Fibroblast of lung (primary cell): ENCODE data around the gene ANKRD44. TPM values are rescaled to one million over a fixed set of nuclear protein-coding genes. Genes with fewer than 3 reads are reported as not detected.

Experiments used
- DNase-seq, 2 donors: peaks; one replicate each; pipeline versions ENCODE4 v3.0.0 to v3.0.0-alpha.2; 2010; ENCODE audit warnings: low read depth in 2 of 2
- H2AFZ ChIP-seq: 2 replicates; pipeline ENCODE4 v1.5.1; 2012; ENCODE audit warnings: low read length, control low read depth, inconsistent platforms
- H3K27ac ChIP-seq: 2 replicates; pipeline ENCODE4 v1.5.1; 2011; ENCODE audit warnings: low read length, control low read depth; ENCODE audit not compliant: insufficient read depth
- H3K27me3 ChIP-seq: 2 replicates; pipeline ENCODE4 v1.5.1; 2011; ENCODE audit warnings: mild to moderate bottlenecking, low read length; ENCODE audit not compliant: control insufficient read depth, insufficient read depth
- H3K36me3 ChIP-seq: 2 replicates; pipeline ENCODE4 v1.5.1; 2011; ENCODE audit warnings: low read length; ENCODE audit not compliant: control insufficient read depth, insufficient read depth
- H3K4me1 ChIP-seq: 2 replicates; pipeline ENCODE4 v1.5.1; 2011; ENCODE audit warnings: low read length; ENCODE audit not compliant: control insufficient read depth, insufficient read depth; ENCODE audit errors: extremely low read depth
- H3K4me2 ChIP-seq: 2 replicates; pipeline ENCODE4 v1.5.1; 2011; ENCODE audit warnings: low read length, control low read depth; ENCODE audit not compliant: insufficient read depth; ENCODE audit errors: extremely low read depth
- H3K4me3 ChIP-seq, 4 experiments: fragments of 200-600 bp in 1 of 4; sonication (generic) in 1 of 4; replicated peaks in 1 of 4; 2 replicates each; pipeline ENCODE4 v1.5.1; 2011 to 2016; ENCODE audit warnings: low read length in 4 of 4, low read depth in 3 of 4, mild to moderate bottlenecking in 3 of 4, control low read depth in 2 of 4, inconsistent platforms in 1 of 4, mixed read lengths in 1 of 4; ENCODE audit not compliant: insufficient read depth in 1 of 4; ENCODE audit errors: control extremely low read depth in 1 of 4
- H3K79me2 ChIP-seq: 2 replicates; pipeline ENCODE4 v1.5.1; 2012; ENCODE audit warnings: mild to moderate bottlenecking, low read length, inconsistent platforms; ENCODE audit not compliant: control insufficient read depth, insufficient read depth
- H3K9ac ChIP-seq: 2 replicates; pipeline ENCODE4 v1.5.1; 2011; ENCODE audit warnings: mild to moderate bottlenecking, low read length, control low read depth; ENCODE audit not compliant: insufficient read depth
- H3K9me3 ChIP-seq: 2 replicates; pipeline ENCODE4 v1.5.1; 2012; ENCODE audit warnings: low read depth, low read length; ENCODE audit not compliant: control insufficient read depth, insufficient read depth
- H4K20me1 ChIP-seq: 2 replicates; pipeline ENCODE4 v1.5.1; 2011; ENCODE audit warnings: low read length; ENCODE audit not compliant: control insufficient read depth, insufficient read depth; ENCODE audit errors: extremely low read depth
- EZH2 ChIP-seq: IDR thresholded peaks from 2 replicates; pipeline ENCODE4 v1.5.1; 2012; ENCODE audit warnings: low read length, control low read depth, mild to moderate bottlenecking; ENCODE audit errors: missing control alignments
- polyA plus RNA-seq, 2 donors: library from polyadenylated mRNA; depleted of rRNA in 1 of 2; stranded (reverse) in 1 of 2; unstranded in 1 of 2; fragments of >200 nt; gene quantifications; 2 replicates each; pipeline ENCODE4 v1.2.1, GENCODE V29; 2011 to 2012; ENCODE audit warnings: missing spikeins in 1 of 2
- total RNA-seq: library from RNA; depleted of rRNA; stranded (reverse); fragments of >200 nt; gene quantifications from 2 replicates; pipeline ENCODE4 v1.2.1, GENCODE V29; 2014
- TF ChIP-seq, protein P1 (sequence below), 2 donors: IDR thresholded peaks in 1 of 2; conservative IDR thresholded peaks in 1 of 2; 1 replicate in 1 of 2; 2 replicates in 1 of 2; pipeline ENCODE4 v1.5.1; 2011 to 2012; ENCODE audit warnings: low read length in 2 of 2, control low read depth in 1 of 2, inconsistent platforms in 1 of 2, low read depth in 1 of 2, mild to moderate bottlenecking in 1 of 2

ANKRD44 gene
- total and polyA plus RNA-seq, 2 donors (not counting 1 experiment from before 2014, with no cell fraction given) = 7.6 to 9.7 TPM

DNA sequence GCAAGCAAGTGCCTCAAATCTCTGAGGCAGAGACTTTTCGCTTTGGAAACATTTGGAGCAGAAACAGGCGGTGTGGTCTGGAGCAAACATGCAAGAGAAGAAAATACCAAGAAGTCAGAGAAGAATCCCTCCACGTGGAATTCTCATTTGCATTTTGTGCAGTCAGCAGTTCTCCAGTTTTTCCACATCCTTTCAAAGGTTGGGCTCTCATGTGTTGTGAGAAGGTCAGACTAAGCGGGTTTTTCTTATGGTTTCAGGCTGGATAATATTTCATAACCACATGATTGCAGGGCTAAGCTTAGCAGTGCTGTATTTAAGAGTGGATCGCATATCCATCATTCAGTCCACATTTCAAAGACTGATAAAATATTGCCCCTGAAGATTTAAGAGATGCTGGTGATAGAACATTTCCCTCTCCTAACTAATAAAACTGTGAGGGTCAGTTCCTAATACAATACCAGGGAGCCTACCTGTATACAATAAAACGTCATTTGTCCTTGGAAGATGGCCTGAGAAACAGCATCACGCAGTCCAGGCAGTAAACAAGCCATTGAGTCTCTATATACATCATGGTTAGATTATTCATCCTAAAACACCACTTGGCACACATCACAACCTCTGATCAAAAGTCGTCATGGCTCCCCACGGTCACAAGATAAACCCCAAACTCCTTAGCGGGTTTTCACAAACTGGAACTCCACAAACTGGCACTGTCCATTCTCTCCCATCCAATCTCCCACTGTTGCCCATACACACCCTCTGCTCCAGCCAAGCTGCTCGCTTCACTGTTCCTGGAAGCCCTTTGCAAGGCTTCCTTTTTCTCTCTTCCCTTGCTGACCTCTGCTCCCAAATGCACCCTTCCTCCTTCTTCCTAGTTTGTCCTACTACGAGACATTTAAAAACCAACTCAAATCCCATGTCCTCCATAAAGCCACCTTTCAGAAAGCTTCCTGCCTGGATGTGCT lies 31.5 kb downstream of the ANKRD44 start:
- H3K36me3 ChIP-seq = no peaks in the 10 kb centered on the region
- H3K4me3 ChIP-seq = no peak overlapping the region
- no peaks in the 10 kb centered on the region for H3K9me3 ChIP-seq
- no peaks in the 10 kb centered on the region for H3K27me3 ChIP-seq
- no peaks in the 10 kb centered on the region for H3K79me2 ChIP-seq
- TF ChIP-seq, protein P1, sequence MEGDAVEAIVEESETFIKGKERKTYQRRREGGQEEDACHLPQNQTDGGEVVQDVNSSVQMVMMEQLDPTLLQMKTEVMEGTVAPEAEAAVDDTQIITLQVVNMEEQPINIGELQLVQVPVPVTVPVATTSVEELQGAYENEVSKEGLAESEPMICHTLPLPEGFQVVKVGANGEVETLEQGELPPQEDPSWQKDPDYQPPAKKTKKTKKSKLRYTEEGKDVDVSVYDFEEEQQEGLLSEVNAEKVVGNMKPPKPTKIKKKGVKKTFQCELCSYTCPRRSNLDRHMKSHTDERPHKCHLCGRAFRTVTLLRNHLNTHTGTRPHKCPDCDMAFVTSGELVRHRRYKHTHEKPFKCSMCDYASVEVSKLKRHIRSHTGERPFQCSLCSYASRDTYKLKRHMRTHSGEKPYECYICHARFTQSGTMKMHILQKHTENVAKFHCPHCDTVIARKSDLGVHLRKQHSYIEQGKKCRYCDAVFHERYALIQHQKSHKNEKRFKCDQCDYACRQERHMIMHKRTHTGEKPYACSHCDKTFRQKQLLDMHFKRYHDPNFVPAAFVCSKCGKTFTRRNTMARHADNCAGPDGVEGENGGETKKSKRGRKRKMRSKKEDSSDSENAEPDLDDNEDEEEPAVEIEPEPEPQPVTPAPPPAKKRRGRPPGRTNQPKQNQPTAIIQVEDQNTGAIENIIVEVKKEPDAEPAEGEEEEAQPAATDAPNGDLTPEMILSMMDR (conservative IDR thresholded peaks at IDR 0.05 in 1 of 2, IDR thresholded peaks at IDR 0.05 in 1 of 2; ENCODE audit: low read depth in 1 of 2, low read length in 2 of 2) = no peak
- TF ChIP-seq EZH2 = no peak
- H3K27ac ChIP-seq = no peak overlapping the region
- H3K4me1 ChIP-seq = no peaks in the 10 kb centered on the region
- H3K4me2 ChIP-seq = no peak overlapping the region
- H4K20me1 ChIP-seq = no peaks in the 10 kb centered on the region
- H3K9ac ChIP-seq = no peak overlapping the region
- no peak overlapping the region for H2AFZ ChIP-seq
- peak in 1 of 2 donors; percentile 35 for DNase-seq

DNA sequence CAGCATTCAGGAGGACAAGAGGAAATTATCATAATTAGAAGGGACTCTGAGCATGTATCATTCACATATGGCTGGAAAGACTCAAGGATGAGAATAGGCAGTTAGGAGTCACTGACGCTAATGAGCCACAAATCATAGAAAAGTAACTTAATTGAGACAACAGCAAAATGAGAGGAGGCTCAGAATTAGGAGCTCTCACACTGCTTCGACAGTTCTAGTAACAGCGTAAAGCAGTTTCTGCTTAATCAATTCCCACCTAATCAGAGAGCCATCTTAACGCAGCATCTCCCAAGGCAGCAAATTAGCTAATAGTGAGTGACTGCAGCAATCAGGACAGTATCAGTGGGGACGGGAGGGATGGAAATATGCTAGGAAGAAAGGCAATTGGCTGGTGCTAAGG lies 32.8 kb downstream of the ANKRD44 start:
- H4K20me1 ChIP-seq = no peaks in the 10 kb centered on the region
- H2AFZ ChIP-seq = no peak overlapping the region
- TF ChIP-seq EZH2 = no peak
- TF ChIP-seq, protein P1 (conservative IDR thresholded peaks at IDR 0.05 in 1 of 2, IDR thresholded peaks at IDR 0.05 in 1 of 2; ENCODE audit: low read depth in 1 of 2, low read length in 2 of 2) = no peak
- no peaks in the 10 kb centered on the region for H3K9me3 ChIP-seq
- no peak for DNase-seq
- no peak overlapping the region for H3K4me3 ChIP-seq
- H3K79me2 ChIP-seq = no peaks in the 10 kb centered on the region
- no peak overlapping the region for H3K4me2 ChIP-seq
- H3K4me1 ChIP-seq = no peaks in the 10 kb centered on the region
- H3K9ac ChIP-seq = no peak overlapping the region
- H3K36me3 ChIP-seq = no peaks in the 10 kb centered on the region
- no peak overlapping the region for H3K27ac ChIP-seq
- H3K27me3 ChIP-seq = no peaks in the 10 kb centered on the region

DNA sequence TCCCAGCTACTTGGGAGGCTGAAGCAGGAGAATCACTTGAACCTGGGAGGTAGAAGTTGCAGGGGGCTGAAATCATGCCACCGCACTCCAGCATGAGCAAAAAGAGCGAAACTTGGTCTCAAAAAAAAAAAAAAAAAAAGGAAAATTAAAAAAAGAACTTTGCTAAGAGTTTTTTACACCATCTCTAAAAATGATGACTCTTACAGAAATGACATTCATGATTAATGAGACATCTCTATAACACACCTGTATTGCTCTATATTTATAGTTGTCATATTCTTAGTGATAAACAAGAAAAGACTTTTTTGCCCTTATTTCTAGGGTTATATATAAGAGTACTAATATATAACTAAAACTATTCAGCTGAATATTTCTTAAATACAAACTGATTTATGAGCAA lies 34.4 kb downstream of the ANKRD44 start:
- no peak overlapping the region for H2AFZ ChIP-seq
- H3K27me3 ChIP-seq = no peaks in the 10 kb centered on the region
- H3K4me1 ChIP-seq = no peaks in the 10 kb centered on the region
- H3K27ac ChIP-seq = no peak overlapping the region
- no peaks in the 10 kb centered on the region for H4K20me1 ChIP-seq
- no peaks in the 10 kb centered on the region for H3K79me2 ChIP-seq
- TF ChIP-seq, protein P1 (conservative IDR thresholded peaks at IDR 0.05 in 1 of 2, IDR thresholded peaks at IDR 0.05 in 1 of 2; ENCODE audit: low read depth in 1 of 2, low read length in 2 of 2) = no peak
- TF ChIP-seq EZH2 = no peak
- H3K4me3 ChIP-seq = no peak overlapping the region
- no peaks in the 10 kb centered on the region for H3K9me3 ChIP-seq
- no peaks in the 10 kb centered on the region for H3K36me3 ChIP-seq
- no peak for DNase-seq
- H3K4me2 ChIP-seq = no peak overlapping the region
- no peak overlapping the region for H3K9ac ChIP-seq
